Heart left ventricle (tissue), 13 donors: ENCODE measurements around the gene GRAMD4.

ENCODE experiments used
- CTCF ChIP-seq, 12 donors: fragments of 200-600 bp; sonication (generic) in 4 of 12; IDR thresholded peaks; one replicate each; pipeline versions ENCODE4 v1.5.0 to v1.8.0; 2018 to 2022; ENCODE audit warnings: antibody characterized with exemption in 12 of 12, mild to moderate bottlenecking in 5 of 12
- POLR2A ChIP-seq, 2 donors: fragments of 450-650 bp; IDR thresholded peaks; one replicate each; pipeline ENCODE4 v1.6.1; 2017; ENCODE audit warnings: antibody characterized with exemption in 2 of 2, mild to moderate bottlenecking in 2 of 2, moderate library complexity in 2 of 2
- donor health status: ischemic (EF 13 %, LVEDD 7.1; RV severe dilation, severe dysfunction).
- donor health status: DM: no; HTN: yes; CAD: no.
- donor health status: DM: no; HTN: no; CAD: no.
- donor health status: ischemic (EF 25% LVEDD 6.9; RV normal size, moderate dysfunction).
- donor health status: ischemic (EF 25% LVEDD 5.7; RV mildly dilated, moderate dysfunction).
- donor health status: ischemic (EF 35%, LVEDD 5.7; RV mildly dilated, moderate dysfunction).
- donor health status: nonischemic (EF 11% LVEDD 7.7; RV severe dilation, severe dysfunction).
- donor health status: DM: yes; HTN: yes; CAD: no.
- donor health status: PGD.
- donor health status: ischemic (EF 29% LVEDD 5.4; RV normal size, mild dysfunction).
- donor health status: nonischemic (EF 23%, LVEDD 6.1; RV moderate dilation, normal function).

- TF ChIP-seq CTCF (IDR thresholded peaks at IDR 0.05) (no peak), POLR2A (IDR thresholded peaks at IDR 0.05) (no peak)
These were observed 67.3 kb downstream of the GRAMD4 start for GRCh38 chr22:46687460-46687859.
